HG02970 (cell line): ENCODE measurements around the gene ZNF490.
A peak's percentile ranks its signal among the peaks of the same experiment; 100 is the strongest.
"Not testable (repeated sequence)": the region's sequence is repeated elsewhere in the genome, so short reads cannot be mapped to it uniquely, and the experiment has no call there.

Source experiments
- ATAC-seq: cut with Tn5 transposase; IDR thresholded peaks from one replicate; pipeline ENCODE4 v1.9.1; 2021; ENCODE audit warnings: mild to moderate bottlenecking, moderate library complexity, moderate number of reproducible peaks; ENCODE audit not compliant: unreplicated experiment, low FRiP score

Gene ZNF490

GRCh38 chr19:12610540-12611360 is at the start of gene ZNF490, which contains the start of gene ZNF791:
ZNF490 (minus strand) TSS chr19:12610813; CDS start chr19:12610680, 133 bp downstream.
ZNF791 (plus strand) TSS chr19:12610920; CDS start chr19:12611080, 160 bp downstream.
- ATAC-seq: peak; percentile 63

- ATAC-seq: no peak
Measured at GRCh38 chr19:12657966-12658365, 47.4 kb upstream of the ZNF490 start.

GRCh38 chr19:12656899-12657571 is 46.4 kb upstream of the ZNF490 start:
- no peak for ATAC-seq

- ATAC-seq: no peak
Measured at GRCh38 chr19:12655546-12655945, 44.9 kb upstream of the ZNF490 start.

- ATAC-seq: no peak
Measured at GRCh38 chr19:12652219-12652618, 41.6 kb upstream of the ZNF490 start.

- ATAC-seq: no peak
Measured at GRCh38 chr19:12649941-12650340, 39.3 kb upstream of the ZNF490 start.

GRCh38 chr19:12648088-12648487 is 37.5 kb upstream of the ZNF490 start:
- no peak for ATAC-seq

GRCh38 chr19:12647490-12648071 is 37.0 kb upstream of the ZNF490 start:
- ATAC-seq: no peak

- no peak for ATAC-seq
Measured at GRCh38 chr19:12647047-12647446, 36.4 kb upstream of the ZNF490 start.

GRCh38 chr19:12646551-12646950 is 35.9 kb upstream of the ZNF490 start:
- no peak for ATAC-seq

- not testable (repeated sequence) for ATAC-seq
Measured at GRCh38 chr19:12643716-12644115, 33.1 kb upstream of the ZNF490 start.

- ATAC-seq: no peak
Measured at GRCh38 chr19:12642506-12642905, 31.9 kb upstream of the ZNF490 start.

GRCh38 chr19:12641456-12641855 is 30.8 kb upstream of the ZNF490 start:
- no peak for ATAC-seq

- no peak for ATAC-seq
Measured at GRCh38 chr19:12639901-12640613, 29.4 kb upstream of the ZNF490 start.

- no peak for ATAC-seq
Measured at GRCh38 chr19:12638611-12639182, 28.1 kb upstream of the ZNF490 start.

- no peak for ATAC-seq
Measured at GRCh38 chr19:12636631-12637030, 26.0 kb upstream of the ZNF490 start.

GRCh38 chr19:12629215-12629614 is 18.6 kb upstream of the ZNF490 start:
- no peak for ATAC-seq

GRCh38 chr19:12628040-12629022 is 17.7 kb upstream of the ZNF490 start:
- ATAC-seq: no peak

- ATAC-seq: no peak
Measured at GRCh38 chr19:12626958-12627357, 16.3 kb upstream of the ZNF490 start.
